22Rv1 (cell line): ENCODE measurements around the gene HEXB.

Experiments used
- CTCF ChIP-seq: fragments of 450-650 bp; IDR thresholded peaks from 2 replicates; pipeline ENCODE4 v1.5.1; 2017; ENCODE audit warnings: mild to moderate bottlenecking
- ZFX ChIP-seq: fragments of 450-650 bp; IDR thresholded peaks from 2 replicates; pipeline ENCODE4 v1.6.1; 2017; ENCODE audit warnings: antibody characterized with exemption, borderline replicate concordance

DNA sequence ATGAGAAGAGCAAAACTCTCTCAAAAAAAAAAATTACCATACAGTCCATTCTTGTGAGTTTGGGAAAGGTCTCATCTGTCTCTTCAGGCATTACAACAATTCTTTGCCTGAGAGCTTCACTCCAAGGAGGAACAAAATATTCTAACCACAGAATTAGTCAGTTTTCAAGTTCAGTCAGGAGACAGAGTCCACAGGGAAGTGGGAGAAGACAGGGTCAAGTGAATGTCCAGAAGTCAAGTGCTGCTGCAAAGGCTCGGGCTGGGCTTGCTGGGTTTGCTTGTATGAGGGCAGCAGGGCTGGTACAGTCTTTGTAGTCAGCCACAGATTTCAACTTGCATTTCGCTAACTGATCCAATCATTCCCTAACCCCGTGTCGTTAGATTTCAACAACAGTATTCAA is 17.6 kb upstream of the HEXB start:
- TF ChIP-seq CTCF (no peak), ZFX (no peak)
